Stimulated activated CD4-positive, alpha-beta T cell treated with anti-CD3 and anti-CD28 coated beads, Interleukin-15, amount 100 ng/mL, for 1 hour (primary cell): ENCODE measurements around the gene CST8.

Experiments
- DNase-seq, 2 donors: peaks; one replicate each; pipeline ENCODE4 v3.0.0-alpha.2; 2020; ENCODE audit warnings: low read depth in 1 of 2, low spot score in 1 of 2

Gene CST8

DNA sequence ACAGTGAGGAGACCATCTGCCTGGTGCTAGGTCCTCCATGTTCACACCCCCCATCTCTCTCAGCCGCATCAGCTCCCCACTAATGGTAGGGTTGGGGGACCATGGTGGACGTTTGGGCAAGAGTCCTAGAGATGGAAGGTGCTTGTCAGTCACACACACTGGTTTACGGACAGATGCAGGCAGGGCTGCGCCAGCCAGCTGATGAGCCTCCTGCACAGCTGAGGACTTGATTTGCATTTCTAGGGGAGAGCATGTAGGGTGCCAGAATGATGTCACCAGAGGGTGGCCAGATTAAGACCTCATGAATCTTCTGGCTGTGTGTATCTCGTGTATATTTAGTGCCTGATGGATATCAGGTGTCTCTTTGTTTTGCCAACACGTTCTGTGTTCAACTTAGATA lies 28.6 kb downstream of the CST8 start:
- DNase-seq = no peak

DNA sequence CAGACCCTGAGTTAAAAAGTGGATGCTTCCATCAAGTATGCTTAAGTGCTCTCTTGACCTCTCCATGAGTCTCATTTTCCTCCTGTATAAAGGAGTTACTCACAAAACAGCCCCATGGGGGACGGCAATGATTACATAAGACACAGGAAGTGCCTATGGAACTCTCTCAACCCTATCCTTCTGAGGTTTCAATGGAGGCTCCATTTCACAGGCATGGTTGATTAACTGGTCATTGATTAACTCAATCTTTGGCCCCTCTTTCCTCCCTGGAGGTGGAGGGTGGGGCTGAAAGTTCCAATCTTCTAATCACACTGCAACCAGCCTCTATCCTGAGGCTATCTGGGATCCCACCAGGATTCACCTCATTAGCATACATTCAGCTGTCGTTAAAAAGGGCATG lies 29.3 kb downstream of the CST8 start:
- DNase-seq = no peak

DNA sequence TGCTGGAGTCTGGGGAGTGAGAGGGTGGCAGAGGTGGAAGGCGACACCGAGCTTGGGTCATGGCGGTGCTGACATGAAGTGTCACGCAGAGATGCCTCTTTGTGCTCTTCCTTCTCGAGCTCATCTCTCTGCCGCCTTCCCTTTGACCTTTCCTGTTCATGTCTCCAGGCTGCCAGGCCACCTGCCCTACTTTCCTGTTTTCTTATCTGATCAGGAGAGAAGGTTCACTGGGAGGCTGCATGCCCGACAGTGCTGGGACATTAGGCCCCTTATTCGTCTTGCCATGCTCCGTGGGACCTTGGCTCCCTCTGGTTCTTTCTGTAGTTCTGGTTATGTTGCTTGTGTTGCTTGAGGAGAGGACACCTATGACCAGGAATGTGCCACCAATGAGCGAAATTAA lies 33.2 kb downstream of the CST8 start:
- DNase-seq = no peak

DNA sequence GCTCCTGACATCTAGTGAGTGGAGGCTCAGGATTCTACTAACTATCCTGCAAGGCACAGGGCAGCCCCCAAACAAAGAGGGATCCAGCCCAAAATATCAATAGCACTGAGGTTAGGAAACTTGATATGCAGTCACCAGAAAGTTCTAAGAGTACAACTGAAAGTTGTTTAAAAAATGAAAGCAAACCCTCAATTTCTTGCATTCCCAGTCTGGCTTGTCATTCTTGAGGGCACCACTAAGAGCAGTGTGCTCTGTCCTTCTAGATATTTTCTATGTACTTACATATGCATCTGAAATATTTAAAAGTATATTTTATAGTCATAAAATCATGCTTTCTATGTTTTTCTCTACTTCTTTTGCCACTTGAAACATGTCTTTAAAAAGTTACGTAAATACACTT lies 35.9 kb downstream of the CST8 start:
- DNase-seq = no peak

DNA sequence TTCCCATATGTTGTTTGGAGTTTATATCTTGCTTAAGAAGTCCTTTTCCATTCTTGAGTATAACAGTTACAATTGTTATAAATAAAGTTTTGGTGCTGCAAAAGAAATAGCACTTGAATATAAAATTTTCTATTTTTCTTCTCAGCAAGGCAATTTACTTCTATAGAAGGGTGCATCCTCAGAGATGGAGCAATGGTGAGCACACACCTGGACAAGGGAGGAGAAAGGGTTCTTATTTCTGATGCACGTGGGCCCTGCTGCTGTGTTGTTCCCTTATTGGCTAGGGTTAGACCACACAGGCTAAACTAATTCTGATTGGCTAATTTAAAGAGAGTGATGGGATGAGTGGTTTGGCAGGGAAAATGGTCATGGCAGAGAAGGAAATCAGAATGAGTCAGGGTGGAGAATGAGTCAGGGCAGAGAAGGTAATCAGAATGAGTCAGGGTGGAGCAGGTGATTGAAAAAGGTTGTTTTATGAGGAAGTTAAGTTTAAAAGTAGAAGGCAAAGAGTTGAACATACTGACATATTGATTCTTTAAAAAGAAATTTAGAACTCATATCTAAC lies 38.0 kb downstream of the CST8 start:
- DNase-seq = no peak

DNA sequence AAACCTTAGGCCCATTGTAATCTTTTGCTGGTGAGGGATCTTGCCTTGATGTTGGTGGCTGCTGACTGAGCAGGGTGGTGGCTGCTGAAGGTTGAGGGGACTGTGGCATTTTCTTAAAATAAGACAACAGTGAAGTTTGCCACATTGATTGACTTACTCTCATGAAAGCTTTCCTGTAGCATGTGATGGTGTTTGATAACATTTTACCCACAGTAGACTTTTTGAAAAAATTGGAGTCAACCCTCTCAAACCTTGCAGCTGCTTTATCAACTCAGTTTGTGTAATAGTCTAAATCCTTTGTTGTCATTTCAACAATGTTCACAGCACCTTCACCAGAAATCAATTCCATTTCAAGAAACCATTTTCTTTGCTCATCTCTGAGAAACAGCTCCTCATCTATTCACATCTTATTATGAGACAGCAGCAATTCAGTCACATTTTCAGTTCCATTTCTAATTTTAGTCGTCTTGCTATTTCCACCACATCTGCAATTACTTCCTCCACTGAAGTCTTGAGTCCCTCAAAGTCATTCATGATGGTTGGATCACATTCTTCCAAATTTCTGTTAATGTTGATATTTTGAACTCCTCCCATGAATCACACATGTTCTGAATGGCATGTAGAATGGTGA lies 40.1 kb downstream of the CST8 start:
- DNase-seq = no peak

DNA sequence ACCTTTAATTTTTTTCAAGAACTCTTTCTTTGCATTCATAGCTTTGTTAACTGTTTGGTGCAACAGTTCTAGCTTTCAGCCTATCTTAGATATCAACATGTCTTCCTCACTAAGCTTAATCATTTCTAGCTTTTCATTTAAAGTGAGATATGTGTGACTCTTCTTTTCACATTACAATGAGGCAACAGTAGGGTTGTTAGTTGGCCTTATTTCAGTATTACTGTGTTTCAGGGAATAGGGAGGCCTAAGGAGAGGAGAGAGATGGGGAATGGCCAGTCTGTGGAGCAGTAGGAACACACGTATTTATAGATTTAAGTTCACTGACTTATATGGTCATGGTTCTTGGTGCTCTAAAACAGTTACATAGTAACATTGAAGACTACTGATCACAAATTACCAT lies 41.6 kb downstream of the CST8 start:
- DNase-seq = no peak

DNA sequence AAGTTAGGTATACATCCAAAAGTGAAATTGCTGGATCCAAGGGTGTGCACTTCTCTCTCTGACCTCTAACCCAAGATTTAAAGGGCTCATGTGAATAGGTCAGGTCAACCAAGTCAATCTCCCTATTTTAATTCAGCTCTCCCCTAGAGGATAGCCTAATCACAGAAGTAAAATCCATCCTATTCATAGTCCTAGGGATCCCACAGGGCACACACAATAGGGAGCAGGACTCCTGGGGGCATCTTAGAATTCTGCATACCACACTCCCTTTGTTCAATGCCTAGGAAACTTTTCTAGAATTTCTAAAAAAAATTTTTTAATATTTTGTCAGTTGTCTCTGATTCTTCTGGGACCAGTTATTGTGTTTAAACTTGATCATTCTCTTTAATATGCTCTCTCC lies 42.2 kb downstream of the CST8 start:
- no peak for DNase-seq

DNA sequence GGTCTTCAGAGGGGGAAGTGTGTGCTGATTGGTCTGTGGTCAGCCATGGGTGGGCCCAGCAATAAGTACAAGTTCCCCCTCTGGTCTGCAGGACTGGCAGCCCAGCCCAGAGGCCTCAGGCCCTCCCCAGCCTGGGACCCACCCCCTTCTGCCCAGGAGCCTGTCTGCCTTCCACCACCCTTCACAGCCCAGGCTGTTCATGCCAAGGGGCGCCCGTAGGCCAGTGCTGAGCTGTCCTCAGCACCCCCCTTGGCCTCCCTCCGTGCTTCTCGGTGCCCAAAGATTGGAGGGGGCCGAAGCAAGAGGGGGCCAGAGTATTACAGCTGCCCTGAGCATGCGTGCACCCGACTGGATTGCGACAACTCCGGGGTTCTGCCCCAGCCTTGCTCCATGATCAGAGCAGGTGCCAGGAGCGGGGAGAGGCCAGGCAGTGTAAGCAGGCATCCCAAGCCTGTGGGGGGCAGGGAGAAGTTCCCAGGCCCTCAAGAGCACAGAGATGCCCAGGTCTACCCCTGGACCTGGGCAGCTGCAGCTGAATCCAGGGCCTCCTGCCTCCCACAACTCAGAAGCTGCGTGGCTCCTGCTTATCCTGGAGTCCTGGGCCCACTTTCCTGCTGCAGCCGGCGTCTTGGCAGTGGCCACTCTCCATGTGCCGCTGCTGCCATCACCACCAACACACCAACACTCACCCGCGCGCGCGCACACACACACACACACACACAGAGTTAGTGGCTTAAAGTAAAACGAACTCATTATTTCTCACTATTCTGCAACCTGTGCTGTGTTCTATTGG lies 44.1 kb downstream of the CST8 start:
- DNase-seq = no peak

DNA sequence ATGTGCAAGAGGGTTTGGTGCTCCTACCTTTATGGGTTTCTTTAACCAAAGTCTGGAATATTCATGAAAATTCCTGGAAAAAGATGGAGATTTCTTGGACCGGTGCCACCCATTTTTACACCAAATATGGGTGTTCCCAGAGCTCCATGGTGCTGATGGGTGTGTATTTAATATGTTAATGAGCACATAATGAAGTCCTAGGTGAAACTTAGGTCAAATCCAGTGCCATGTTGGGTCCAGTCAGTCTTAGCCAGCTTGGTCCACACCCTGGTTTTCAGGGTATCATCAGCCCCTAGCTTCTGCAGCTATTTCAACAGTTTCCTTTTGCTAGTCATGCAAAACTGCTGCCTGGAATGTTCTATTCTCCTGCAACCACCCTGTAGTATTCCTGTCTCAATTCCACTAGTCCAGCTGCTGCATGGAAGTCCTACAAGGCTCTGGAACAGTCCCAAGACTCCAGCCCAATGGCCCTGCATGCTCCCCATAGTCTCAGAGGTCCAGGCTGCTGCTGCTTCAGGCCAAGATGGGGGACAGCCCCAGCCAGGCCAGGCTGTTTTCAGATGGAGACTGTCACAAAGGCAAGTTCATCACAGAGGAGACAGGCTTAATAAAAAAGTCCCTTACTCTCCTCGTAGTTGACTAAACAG lies 45.5 kb downstream of the CST8 start:
- no peak for DNase-seq

DNA sequence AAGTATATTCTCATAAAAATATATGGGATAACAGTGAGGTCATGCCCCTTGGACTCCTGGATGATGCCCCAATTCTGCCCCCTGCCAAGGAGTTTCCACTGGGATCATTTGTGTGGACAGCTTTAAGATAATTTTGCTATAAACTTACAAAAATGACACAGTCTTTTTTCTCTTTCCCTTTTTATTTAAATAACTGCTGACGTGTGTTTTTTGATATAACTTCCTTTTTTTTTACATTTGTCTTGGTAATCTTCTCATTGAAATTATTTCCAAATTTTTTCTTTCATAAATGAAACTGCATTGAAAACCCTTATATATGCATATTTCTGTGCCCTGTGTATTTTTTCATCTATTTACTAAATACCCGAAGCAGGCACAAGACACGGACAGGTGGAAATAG lies 46.1 kb downstream of the CST8 start:
- DNase-seq = no peak

DNA sequence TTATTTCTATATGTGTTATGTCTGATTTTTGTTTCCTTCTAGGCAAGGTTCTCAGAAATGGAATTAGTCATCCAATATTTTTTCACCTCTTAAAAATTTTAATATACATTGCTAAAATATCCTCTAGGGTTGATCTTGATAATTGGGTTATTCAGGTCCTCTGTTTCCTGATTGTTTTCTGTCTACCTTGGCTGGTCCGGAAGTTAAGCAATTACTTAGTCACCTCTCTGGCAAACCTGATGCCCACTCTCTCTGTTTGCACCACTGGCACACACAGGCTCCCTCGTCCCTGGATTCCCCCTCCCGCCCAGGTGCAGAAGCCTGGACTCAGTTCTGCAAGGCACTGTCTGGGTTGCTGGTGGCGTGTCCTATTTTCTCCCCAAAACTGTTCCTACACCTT lies 49.7 kb downstream of the CST8 start:
- no peak for DNase-seq

DNA sequence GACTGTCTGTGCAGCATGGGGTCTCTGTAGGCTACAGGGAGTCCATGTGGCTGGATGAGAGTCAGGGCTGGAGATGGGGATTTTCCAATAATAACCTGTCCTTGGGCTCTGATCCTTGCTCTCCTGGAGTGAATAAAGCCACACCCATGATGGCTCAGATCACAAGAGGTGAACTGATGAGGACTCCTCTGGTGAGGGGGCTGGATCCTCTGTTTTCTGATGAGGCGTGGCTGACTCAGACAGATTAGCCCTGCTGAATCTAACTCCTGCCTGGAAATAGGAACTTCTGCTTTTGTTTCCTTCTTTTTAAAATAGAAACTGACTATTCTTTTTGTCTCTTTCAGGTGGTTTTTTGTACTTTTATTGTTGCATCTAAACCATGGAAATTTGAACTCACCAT lies 50.4 kb downstream of the CST8 start:
- DNase-seq = no peak

DNA sequence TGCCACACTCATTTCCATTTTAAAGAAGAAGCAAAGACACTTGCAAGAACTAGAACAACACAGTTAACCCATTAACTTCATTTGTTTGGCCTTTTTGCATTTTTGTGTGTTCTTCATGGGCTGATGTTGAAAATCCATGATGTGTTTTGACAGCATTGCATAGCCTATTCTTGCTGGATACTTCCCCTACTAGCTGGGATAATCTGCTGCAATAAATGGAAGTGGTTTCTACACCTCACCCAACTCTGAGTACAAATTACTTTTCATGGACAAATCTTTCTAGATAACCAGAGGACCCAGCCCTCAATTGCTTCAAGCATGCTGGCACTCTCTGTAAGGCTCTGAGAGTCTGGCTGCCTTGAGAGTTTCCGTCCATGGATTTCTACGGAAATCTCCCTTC lies 50.9 kb downstream of the CST8 start:
- no peak for DNase-seq

DNA sequence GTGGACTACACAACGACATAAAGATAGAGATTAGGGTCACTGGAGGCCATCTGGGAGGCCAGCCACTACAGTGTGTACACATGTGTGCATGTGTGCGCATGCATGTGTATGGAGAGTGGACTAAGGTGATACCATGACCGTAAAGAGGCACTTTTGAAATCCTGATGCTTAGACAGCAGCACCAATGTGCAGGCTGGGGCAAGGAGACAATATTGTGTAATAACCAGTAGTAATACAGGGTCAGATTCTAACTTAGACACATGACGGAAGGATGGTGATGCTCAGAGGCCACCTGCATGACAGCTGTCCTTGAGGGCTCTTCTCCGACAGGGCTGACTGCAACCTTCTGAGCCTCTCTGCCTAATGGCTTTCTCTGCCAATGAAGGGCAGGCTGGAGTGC lies 51.9 kb downstream of the CST8 start:
- DNase-seq = no peak

DNA sequence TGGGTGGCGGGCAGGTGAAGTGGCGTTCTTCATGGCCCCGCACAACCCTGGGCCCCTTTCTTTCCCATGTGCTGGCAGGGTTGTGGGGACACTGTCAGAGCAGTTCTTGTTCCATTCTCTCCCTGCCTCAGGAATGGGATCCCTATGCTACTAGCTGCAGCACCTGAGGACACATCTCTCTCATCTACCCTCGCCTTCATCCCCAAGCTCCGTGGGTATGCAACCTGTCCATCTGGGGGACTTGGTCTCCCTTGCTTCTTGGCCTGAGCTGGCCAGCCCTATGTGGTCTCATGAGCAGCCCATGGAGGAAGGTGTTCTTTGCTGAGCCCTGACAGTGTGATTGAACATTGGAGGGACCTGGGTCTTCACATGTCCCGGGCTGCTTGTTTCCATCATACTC lies 53.2 kb downstream of the CST8 start:
- DNase-seq = no peak
